Endodermal cell (in vitro differentiated cells): ENCODE measurements around the gene TTN. TPM values are rescaled to one million over a fixed set of nuclear protein-coding genes. Genes with fewer than 3 reads are reported as not detected.

ENCODE experiments used
- DNase-seq: peaks from one replicate; pipeline ENCODE4 v3.0.0-alpha.2; 2017
- H3K27ac ChIP-seq: 2 replicates; pipeline ENCODE4 v1.5.1; 2013; ENCODE audit warnings: mild to moderate bottlenecking, low read depth, low read length, moderate library complexity
- H3K27me3 ChIP-seq: 2 replicates; pipeline ENCODE4 v1.6.1; 2013; ENCODE audit warnings: mild to moderate bottlenecking, low read length, moderate library complexity; ENCODE audit not compliant: insufficient read depth, control insufficient read depth, poor library complexity, severe bottlenecking
- H3K36me3 ChIP-seq: 2 replicates; pipeline ENCODE4 v1.7.0; 2013; ENCODE audit warnings: mild to moderate bottlenecking, low read length, moderate library complexity; ENCODE audit not compliant: control insufficient read depth, insufficient read depth
- H3K4me1 ChIP-seq: one replicate; pipeline ENCODE4 v1.7.0; 2013; ENCODE audit warnings: low read length; ENCODE audit not compliant: control insufficient read depth, insufficient read depth
- H3K4me3 ChIP-seq: 2 replicates; pipeline ENCODE4 v1.5.1; 2013; ENCODE audit warnings: mild to moderate bottlenecking, low read length, moderate library complexity
- H3K9ac ChIP-seq: 2 replicates; pipeline ENCODE4 v1.6.1; 2013; ENCODE audit warnings: mild to moderate bottlenecking, low read length, moderate library complexity; ENCODE audit not compliant: poor library complexity, severe bottlenecking; ENCODE audit errors: extremely low read depth
- H3K9me3 ChIP-seq: 2 replicates; pipeline ENCODE4 v1.6.1; 2013; ENCODE audit warnings: mild to moderate bottlenecking, low read length, moderate library complexity; ENCODE audit not compliant: control insufficient read depth
- H3K27ac Mint-ChIP-seq: 2 replicates; pipeline ENCODE4 v1.8.0; 2020; ENCODE audit warnings: mixed read lengths
- H3K27me3 Mint-ChIP-seq: 2 replicates; pipeline ENCODE4 v1.8.0; 2021; ENCODE audit warnings: mild to moderate bottlenecking, mixed read lengths; ENCODE audit not compliant: insufficient read depth
- H3K36me3 Mint-ChIP-seq: 2 replicates; pipeline ENCODE4 v1.8.0; 2020; ENCODE audit warnings: low read depth, mixed read lengths
- H3K4me1 Mint-ChIP-seq: 2 replicates; pipeline ENCODE4 v1.8.0; 2020; ENCODE audit warnings: mixed read lengths
- H3K4me3 Mint-ChIP-seq: 2 replicates; pipeline ENCODE4 v1.8.0; 2020; ENCODE audit warnings: mild to moderate bottlenecking, moderate library complexity, mixed read lengths
- H3K9me3 Mint-ChIP-seq: 2 replicates; pipeline ENCODE4 v1.8.0; 2020; ENCODE audit warnings: mild to moderate bottlenecking, mixed read lengths
- CTCF ChIP-seq: fragments of 200-600 bp; sonication (generic); conservative IDR thresholded peaks from 2 replicates; pipeline ENCODE4 v1.5.0; 2021; ENCODE audit warnings: antibody characterized with exemption, mild to moderate bottlenecking
- WGBS, 2 experiments: methylation state at CpG; one replicate each; pipeline versions ENCODE4 v1.1.5 to v1.1.7; 2013; ENCODE audit warnings: missing lambda C conversion rate in 2 of 2, mixed read lengths in 1 of 2; ENCODE audit not compliant: insufficient coverage in 1 of 2, insufficient read length in 1 of 2; 5-methylcytosine and 5-hydroxymethylcytosine counted together
- total RNA-seq, 2 donors: library from RNA; stranded (reverse); fragmentation: NEBNext Ultra II Directional in 1 of 2; extraction: Animal tissue kit (Norgen Biotek cat#: 25700) in 1 of 2; gene quantifications; 2 replicates in 1 of 2; 3 replicates in 1 of 2; pipeline ENCODE4 v1.2.1, GENCODE V29; 2021

The TTN gene
- total RNA-seq, 2 donors from 2014 or later: 101 to 118 TPM

GRCh38 chr2:178844269-178844668 is 37.0 kb upstream of the TTN start:
- H3K9ac ChIP-seq: no peak overlapping the region
- H3K4me1 ChIP-seq: no peaks in the 10 kb centered on the region
- DNase-seq: no peak
- H3K27me3 ChIP-seq: no peaks in the 10 kb centered on the region
- no peak overlapping the region for H3K4me3 Mint-ChIP-seq
- no peak overlapping the region for H3K27ac Mint-ChIP-seq
- peaks cover 100% of the 10 kb centered on the region for H3K36me3 ChIP-seq
- no peak overlapping the region for H3K27ac ChIP-seq
- 89 to 95% methylated on average over 4 of the region's 4 CpGs for WGBS, 2 experiments
- H3K9me3 Mint-ChIP-seq: peaks cover 7% of the 10 kb centered on the region
- H3K4me1 Mint-ChIP-seq: peaks cover 3% of the 10 kb centered on the region
- peaks cover 6% of the 10 kb centered on the region for H3K27me3 Mint-ChIP-seq
- TF ChIP-seq CTCF: no peak
- no peak overlapping the region for H3K4me3 ChIP-seq
- H3K36me3 Mint-ChIP-seq: peaks cover 75% of the 10 kb centered on the region
- H3K9me3 ChIP-seq: peaks cover 10% of the 10 kb centered on the region

GRCh38 chr2:178843697-178844096 is 36.5 kb upstream of the TTN start:
- Histone ChIP-seq H3K27me3 (no peaks in the 10 kb centered on the region), H3K36me3 (peaks cover 96% of the 10 kb centered on the region), H3K9ac (no peak overlapping the region), H3K27ac (no peak overlapping the region), H3K9me3 (peaks cover 10% of the 10 kb centered on the region), H3K4me3 (no peak overlapping the region), H3K4me1 (no peaks in the 10 kb centered on the region)
- peaks cover 73% of the 10 kb centered on the region for H3K36me3 Mint-ChIP-seq
- TF ChIP-seq CTCF: no peak
- H3K27me3 Mint-ChIP-seq: peaks cover 6% of the 10 kb centered on the region
- H3K9me3 Mint-ChIP-seq: peaks cover 7% of the 10 kb centered on the region
- DNase-seq: no peak
- H3K27ac Mint-ChIP-seq: no peak overlapping the region
- 100% methylated on average over 1 of the region's 1 CpG; no CpG with 5 or more reads in 1 of the 2 experiments for WGBS, 2 experiments
- H3K4me1 Mint-ChIP-seq: no peaks in the 10 kb centered on the region
- no peak overlapping the region for H3K4me3 Mint-ChIP-seq

GRCh38 chr2:178836807-178837206 is 29.6 kb upstream of the TTN start:
- Mint-ChIP-seq H3K4me3 (no peak overlapping the region), H3K27ac (no peak overlapping the region), H3K27me3 (no peaks in the 10 kb centered on the region), H3K9me3 (no peaks in the 10 kb centered on the region), H3K36me3 (peaks cover 69% of the 10 kb centered on the region), H3K4me1 (peaks cover 14% of the 10 kb centered on the region)
- Histone ChIP-seq H3K9ac (no peak overlapping the region), H3K4me1 (peaks cover 6% of the 10 kb centered on the region), H3K36me3 (peaks cover 94% of the 10 kb centered on the region), H3K9me3 (no peaks in the 10 kb centered on the region), H3K27ac (no peak overlapping the region), H3K4me3 (no peak overlapping the region), H3K27me3 (no peaks in the 10 kb centered on the region)
- TF ChIP-seq CTCF: no peak
- peak; percentile 76 for DNase-seq
- 38 to 77% methylated on average over 3 to 4 of the region's 4 CpGs for WGBS, 2 experiments
